HFFc6 (cell line): Measurements from ENCODE around the gene LRRC8C. TPM values are rescaled to one million over a fixed set of nuclear protein-coding genes. Genes with fewer than 3 reads are reported as not detected.

Experiments used
- DNase-seq: peaks from one replicate; pipeline ENCODE4 v3.0.0-alpha.2; 2018
- H3K27ac Mint-ChIP-seq: 2 replicates; pipeline ENCODE4 v1.8.0; 2020; ENCODE audit warnings: mild to moderate bottlenecking, mixed read lengths
- H3K27me3 Mint-ChIP-seq: 2 replicates; pipeline ENCODE4 v1.8.0; 2021; ENCODE audit warnings: mild to moderate bottlenecking, moderate library complexity, mixed read lengths; ENCODE audit not compliant: insufficient read depth
- H3K36me3 Mint-ChIP-seq: 2 replicates; pipeline ENCODE4 v1.8.0; 2021; ENCODE audit warnings: low read depth, mixed read lengths
- H3K4me1 Mint-ChIP-seq: 2 replicates; pipeline ENCODE4 v1.8.0; 2020; ENCODE audit warnings: low read depth, mixed read lengths
- H3K4me3 Mint-ChIP-seq: 2 replicates; pipeline ENCODE4 v1.8.0; 2020; ENCODE audit warnings: mild to moderate bottlenecking, moderate library complexity, mixed read lengths
- H3K9me3 Mint-ChIP-seq: 2 replicates; pipeline ENCODE4 v1.8.0; 2020; ENCODE audit warnings: mild to moderate bottlenecking, mixed read lengths
- total RNA-seq, 6 experiments: library from RNA; stranded (reverse); fragmentation: NEBNext Ultra II Directional; extraction: Animal tissue kit (Norgen Biotek cat#: 25700); gene quantifications; 2 replicates in 1 of 6; 3 replicates in 5 of 6; pipeline ENCODE4 v1.2.3, GENCODE V29; 2021
- TF ChIP-seq, protein P1 (sequence below): fragments of 200-600 bp; sonication (generic); IDR thresholded peaks from 2 replicates; pipeline ENCODE4 v1.5.0; 2021; ENCODE audit warnings: antibody characterized with exemption, mild to moderate bottlenecking

The LRRC8C gene
- total RNA-seq, 6 experiments from 2014 or later, result 5.0 to 13.7 (median 10.9) TPM

DNA sequence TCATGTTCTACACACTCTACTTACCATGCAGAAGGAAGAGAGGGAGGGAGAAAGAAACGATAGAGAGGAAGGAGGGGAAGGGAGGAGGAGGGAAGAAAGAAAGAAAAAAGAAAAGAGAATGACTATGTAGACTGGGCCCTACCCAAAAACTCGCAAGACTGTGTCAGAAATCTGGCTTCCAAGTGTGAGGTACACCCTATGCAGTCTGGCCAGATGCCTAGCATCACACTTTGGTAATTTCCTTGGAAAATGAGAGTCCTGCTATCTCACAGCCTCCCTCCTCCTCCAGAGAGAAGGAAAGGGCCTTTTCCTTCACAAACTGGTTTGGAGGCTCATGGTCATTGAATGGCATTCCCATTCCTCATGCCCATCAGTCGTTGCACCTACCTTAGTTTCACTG is 101.5 kb downstream of the LRRC8C start:
- Mint-ChIP-seq H3K36me3 (no peaks in the 10 kb centered on the region), H3K4me3 (no peak overlapping the region), H3K27ac (no peak overlapping the region), H3K4me1 (peaks cover 15% of the 10 kb centered on the region), H3K27me3 (no peaks in the 10 kb centered on the region), H3K9me3 (no peaks in the 10 kb centered on the region)
- DNase-seq, result no peak
- TF ChIP-seq, protein P1, sequence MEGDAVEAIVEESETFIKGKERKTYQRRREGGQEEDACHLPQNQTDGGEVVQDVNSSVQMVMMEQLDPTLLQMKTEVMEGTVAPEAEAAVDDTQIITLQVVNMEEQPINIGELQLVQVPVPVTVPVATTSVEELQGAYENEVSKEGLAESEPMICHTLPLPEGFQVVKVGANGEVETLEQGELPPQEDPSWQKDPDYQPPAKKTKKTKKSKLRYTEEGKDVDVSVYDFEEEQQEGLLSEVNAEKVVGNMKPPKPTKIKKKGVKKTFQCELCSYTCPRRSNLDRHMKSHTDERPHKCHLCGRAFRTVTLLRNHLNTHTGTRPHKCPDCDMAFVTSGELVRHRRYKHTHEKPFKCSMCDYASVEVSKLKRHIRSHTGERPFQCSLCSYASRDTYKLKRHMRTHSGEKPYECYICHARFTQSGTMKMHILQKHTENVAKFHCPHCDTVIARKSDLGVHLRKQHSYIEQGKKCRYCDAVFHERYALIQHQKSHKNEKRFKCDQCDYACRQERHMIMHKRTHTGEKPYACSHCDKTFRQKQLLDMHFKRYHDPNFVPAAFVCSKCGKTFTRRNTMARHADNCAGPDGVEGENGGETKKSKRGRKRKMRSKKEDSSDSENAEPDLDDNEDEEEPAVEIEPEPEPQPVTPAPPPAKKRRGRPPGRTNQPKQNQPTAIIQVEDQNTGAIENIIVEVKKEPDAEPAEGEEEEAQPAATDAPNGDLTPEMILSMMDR, result no peak

DNA sequence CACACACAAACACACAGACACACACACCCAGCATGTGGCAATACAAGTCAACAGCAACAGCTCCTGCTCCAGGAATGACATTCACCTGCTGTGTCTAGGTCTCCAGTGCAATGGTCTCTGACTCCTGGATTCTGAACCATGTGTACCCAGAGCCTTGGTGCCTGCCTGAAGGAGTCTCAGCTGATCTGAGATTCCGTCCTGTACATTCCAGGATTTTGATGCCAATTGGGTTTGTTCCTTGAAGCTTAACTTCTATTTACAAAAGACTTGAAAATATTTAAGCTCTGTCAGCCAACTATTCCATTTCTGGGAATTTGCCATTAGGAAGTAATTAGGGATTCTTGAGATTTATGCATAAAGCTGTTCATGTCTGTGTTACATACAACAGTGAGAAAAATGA is 102.6 kb downstream of the LRRC8C start:
- Mint-ChIP-seq H3K9me3 (no peaks in the 10 kb centered on the region), H3K27me3 (no peaks in the 10 kb centered on the region), H3K27ac (no peak overlapping the region), H3K36me3 (no peaks in the 10 kb centered on the region), H3K4me1 (peaks cover 21% of the 10 kb centered on the region), H3K4me3 (no peak overlapping the region)
- TF ChIP-seq, protein P1, result no peak
- no peak for DNase-seq

DNA sequence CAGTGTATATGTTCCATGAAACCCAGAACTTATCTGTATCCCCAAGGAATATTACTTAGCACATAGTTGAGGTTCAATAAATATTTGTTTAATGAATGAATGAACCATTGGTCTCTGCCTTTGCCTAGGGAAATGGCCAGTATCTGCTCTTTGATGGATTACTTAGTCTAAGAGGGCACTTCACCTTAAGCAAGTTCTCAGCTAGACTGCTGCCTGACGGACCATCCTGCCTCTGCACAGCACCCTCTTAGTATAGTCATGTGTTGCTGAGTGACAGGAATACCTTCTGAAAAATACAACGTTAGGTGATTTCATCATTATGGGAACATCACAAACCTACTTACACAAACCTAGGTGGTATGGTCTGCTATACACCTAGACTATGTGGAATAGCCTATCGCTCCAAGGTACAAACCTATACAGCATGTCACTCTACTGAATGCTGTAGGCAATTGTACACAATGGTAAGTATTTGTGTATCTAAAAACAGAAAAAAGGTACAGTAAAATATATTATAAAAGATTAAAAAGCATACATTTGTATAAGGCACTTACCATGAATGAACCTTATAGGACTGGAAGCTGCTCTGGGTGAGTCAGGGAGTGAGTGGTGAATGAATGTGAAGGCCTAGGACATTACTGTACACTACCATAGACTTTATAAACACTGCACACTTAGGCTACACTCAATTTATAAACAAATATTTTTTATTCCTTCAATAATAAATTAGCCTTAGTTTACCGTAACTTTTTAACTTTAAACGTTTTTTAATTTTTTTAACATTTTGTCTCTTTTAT is 104.2 kb downstream of the LRRC8C start:
- TF ChIP-seq, protein P1, result no peak
- DNase-seq, result peak; percentile 26
- Mint-ChIP-seq H3K4me1 (peaks cover 21% of the 10 kb centered on the region), H3K27me3 (no peaks in the 10 kb centered on the region; the same call in 1 of the 2 replicates), H3K36me3 (no peaks in the 10 kb centered on the region), H3K27ac (no peak overlapping the region), H3K4me3 (no peak overlapping the region), H3K9me3 (no peaks in the 10 kb centered on the region)

DNA sequence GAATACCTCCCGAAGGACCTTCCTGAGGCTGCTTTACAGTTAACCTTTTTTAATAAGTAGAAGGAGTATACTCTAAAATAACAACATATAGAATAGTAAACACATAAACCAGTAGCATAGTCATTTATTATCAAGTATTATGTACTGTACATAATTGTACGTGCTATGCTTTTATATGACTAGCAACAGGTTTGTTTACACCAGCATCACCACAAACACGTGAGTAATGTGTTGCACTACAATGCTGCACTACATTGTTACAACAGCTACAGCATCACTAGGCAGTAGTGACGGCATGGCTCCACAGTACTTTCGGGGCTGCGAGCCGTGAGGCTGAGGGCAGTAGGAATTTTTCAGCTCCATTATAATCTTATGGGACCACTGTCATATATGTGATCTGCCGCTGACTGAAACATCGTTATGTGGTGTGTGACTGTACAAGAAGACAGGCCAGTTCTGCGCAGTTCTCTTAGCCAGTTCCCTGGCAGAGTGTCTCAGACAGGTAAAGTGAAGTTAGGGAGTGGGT is 105.1 kb downstream of the LRRC8C start:
- H3K9me3 Mint-ChIP-seq, result no peaks in the 10 kb centered on the region
- no peaks in the 10 kb centered on the region; the same call in 1 of the 2 replicates for H3K27me3 Mint-ChIP-seq
- TF ChIP-seq, protein P1, result no peak
- no peaks in the 10 kb centered on the region for H3K36me3 Mint-ChIP-seq
- peaks cover 21% of the 10 kb centered on the region for H3K4me1 Mint-ChIP-seq
- DNase-seq, result no peak
- no peak overlapping the region for H3K27ac Mint-ChIP-seq
- no peak overlapping the region for H3K4me3 Mint-ChIP-seq

DNA sequence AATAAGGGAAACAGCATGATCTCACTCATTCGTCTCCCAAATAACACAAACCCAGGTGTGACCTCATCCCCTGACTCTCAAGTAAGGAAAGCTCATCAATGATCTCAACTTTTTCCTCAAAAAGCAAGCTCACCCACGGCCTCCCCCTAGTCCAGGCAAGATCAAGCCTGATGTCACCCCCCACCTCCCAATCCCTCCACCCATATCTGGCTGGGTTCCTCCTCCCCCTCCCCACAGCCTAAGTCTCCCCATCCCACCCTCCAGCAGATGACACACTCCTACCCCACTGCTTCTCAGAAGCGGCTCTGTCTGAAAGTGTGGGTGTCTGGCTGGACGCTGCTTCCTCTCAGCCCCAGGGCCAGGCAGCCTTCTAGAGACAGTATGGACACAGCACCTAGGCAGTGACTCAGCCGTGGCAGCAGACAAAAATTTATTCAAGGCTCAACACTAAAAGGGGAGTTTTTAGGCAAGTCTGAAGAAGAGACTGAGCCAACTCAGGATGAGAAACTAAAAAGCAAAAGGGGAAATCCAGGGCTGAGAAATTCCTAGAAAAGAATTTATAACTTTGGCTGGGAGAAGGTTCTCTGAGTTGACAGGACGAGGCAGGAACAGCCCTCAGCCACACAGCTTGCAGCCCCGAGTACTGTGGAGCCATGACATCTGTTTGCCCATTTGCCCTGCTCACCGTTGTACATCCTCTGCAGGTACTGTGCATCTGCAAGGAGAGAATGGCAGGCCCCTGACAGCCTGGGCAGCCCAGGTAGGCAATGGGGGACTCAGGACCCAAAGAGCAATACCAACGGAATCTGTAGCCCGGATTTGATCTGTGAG is 106.3 kb downstream of the LRRC8C start:
- TF ChIP-seq, protein P1, result no peak
- Mint-ChIP-seq H3K27me3 (no peaks in the 10 kb centered on the region; the same call in none of the 2 replicates), H3K27ac (peak overlapping the region; percentile 15; the same call in 1 of the 2 replicates)

More for the DNA sequence above, 106.3 kb downstream of the LRRC8C start:
- peak; percentile 53 for DNase-seq
- H3K4me3 Mint-ChIP-seq, result peak overlapping the region; percentile 47
- H3K4me1 Mint-ChIP-seq, result peaks cover 21% of the 10 kb centered on the region
- no peaks in the 10 kb centered on the region for H3K9me3 Mint-ChIP-seq
- no peaks in the 10 kb centered on the region for H3K36me3 Mint-ChIP-seq
